ENCODE results near the gene DRAM1.

- TF ChIP-seq, protein P1, sequence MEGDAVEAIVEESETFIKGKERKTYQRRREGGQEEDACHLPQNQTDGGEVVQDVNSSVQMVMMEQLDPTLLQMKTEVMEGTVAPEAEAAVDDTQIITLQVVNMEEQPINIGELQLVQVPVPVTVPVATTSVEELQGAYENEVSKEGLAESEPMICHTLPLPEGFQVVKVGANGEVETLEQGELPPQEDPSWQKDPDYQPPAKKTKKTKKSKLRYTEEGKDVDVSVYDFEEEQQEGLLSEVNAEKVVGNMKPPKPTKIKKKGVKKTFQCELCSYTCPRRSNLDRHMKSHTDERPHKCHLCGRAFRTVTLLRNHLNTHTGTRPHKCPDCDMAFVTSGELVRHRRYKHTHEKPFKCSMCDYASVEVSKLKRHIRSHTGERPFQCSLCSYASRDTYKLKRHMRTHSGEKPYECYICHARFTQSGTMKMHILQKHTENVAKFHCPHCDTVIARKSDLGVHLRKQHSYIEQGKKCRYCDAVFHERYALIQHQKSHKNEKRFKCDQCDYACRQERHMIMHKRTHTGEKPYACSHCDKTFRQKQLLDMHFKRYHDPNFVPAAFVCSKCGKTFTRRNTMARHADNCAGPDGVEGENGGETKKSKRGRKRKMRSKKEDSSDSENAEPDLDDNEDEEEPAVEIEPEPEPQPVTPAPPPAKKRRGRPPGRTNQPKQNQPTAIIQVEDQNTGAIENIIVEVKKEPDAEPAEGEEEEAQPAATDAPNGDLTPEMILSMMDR (IDR thresholded peaks at IDR 0.05), result no peak
- TF ChIP-seq POLR2AphosphoS5 (IDR thresholded peaks at IDR 0.05), result no peak
Observed at GRCh38 chr12:101884174-101884573, 6.8 kb downstream of the DRAM1 start.

Measured in transverse colon (tissue), 4 donors.